Progenitor cell of endocrine pancreas (in vitro differentiated cells): Measurements from ENCODE around the gene TOR2A. TPM values are rescaled to one million over a fixed set of nuclear protein-coding genes. Genes with fewer than 3 reads are reported as not detected.

Source experiments
- DNase-seq: peaks from one replicate; pipeline ENCODE4 v3.0.0; 2021; ENCODE audit warnings: low spot score; ENCODE audit not compliant: unreplicated experiment
- H3K27ac Mint-ChIP-seq: 2 replicates; pipeline ENCODE4 v1.8.0; 2021; ENCODE audit warnings: mild to moderate bottlenecking, moderate library complexity, mixed read lengths
- H3K27me3 Mint-ChIP-seq: 2 replicates; pipeline ENCODE4 v1.8.0; 2021; ENCODE audit warnings: mixed read lengths
- H3K36me3 Mint-ChIP-seq: 2 replicates; pipeline ENCODE4 v1.8.0; 2022; ENCODE audit warnings: mixed read lengths; ENCODE audit not compliant: insufficient read depth
- H3K4me1 Mint-ChIP-seq: 2 replicates; pipeline ENCODE4 v1.8.0; 2021; ENCODE audit warnings: low read depth, mixed read lengths
- H3K4me3 Mint-ChIP-seq: 2 replicates; pipeline ENCODE4 v1.8.0; 2021; ENCODE audit warnings: low read depth, mild to moderate bottlenecking, moderate library complexity, mixed read lengths
- H3K9me3 Mint-ChIP-seq: 2 replicates; pipeline ENCODE4 v1.8.0; 2021; ENCODE audit warnings: low read depth, mixed read lengths
- total RNA-seq: library from RNA; stranded (reverse); gene quantifications from 2 replicates; pipeline ENCODE4 v1.2.1, GENCODE V29; 2021
- TF ChIP-seq, protein P1 (sequence below): fragments of 200-600 bp; sonication (generic); IDR thresholded peaks from one replicate; pipeline ENCODE4 v1.5.0; 2021; ENCODE audit warnings: antibody characterized with exemption, mild to moderate bottlenecking; ENCODE audit not compliant: unreplicated experiment

TOR2A gene
- total RNA-seq, 1 donor from 2014 or later = 24.2 TPM

DNA sequence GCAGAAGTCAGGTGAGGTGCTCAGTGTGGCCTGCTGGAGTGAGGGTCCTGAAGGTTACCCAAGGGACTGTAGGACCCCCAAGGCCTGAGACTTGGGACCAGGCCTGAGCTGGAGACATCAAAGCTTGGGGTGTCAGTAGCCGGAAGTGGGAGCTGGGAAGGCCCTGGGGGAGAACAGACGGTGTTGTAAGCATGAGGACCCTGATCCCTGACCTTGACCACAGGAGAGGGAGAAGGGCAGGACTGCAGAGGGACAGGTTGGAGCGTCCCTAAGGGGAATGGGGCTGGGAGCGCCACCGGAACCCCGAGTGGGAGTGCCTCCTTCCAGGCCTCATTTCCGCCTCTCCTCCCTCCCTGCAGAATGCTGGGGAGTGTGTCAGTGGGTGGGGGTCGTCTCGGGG lies 18.7 kb downstream of the TOR2A start:
- Mint-ChIP-seq H3K9me3 (no peaks in the 10 kb centered on the region), H3K4me3 (peak overlapping the region; percentile 94), H3K27me3 (peaks cover 4% of the 10 kb centered on the region), H3K36me3 (no peaks in the 10 kb centered on the region), H3K27ac (no peak overlapping the region), H3K4me1 (peaks cover 9% of the 10 kb centered on the region)
- TF ChIP-seq, protein P1, sequence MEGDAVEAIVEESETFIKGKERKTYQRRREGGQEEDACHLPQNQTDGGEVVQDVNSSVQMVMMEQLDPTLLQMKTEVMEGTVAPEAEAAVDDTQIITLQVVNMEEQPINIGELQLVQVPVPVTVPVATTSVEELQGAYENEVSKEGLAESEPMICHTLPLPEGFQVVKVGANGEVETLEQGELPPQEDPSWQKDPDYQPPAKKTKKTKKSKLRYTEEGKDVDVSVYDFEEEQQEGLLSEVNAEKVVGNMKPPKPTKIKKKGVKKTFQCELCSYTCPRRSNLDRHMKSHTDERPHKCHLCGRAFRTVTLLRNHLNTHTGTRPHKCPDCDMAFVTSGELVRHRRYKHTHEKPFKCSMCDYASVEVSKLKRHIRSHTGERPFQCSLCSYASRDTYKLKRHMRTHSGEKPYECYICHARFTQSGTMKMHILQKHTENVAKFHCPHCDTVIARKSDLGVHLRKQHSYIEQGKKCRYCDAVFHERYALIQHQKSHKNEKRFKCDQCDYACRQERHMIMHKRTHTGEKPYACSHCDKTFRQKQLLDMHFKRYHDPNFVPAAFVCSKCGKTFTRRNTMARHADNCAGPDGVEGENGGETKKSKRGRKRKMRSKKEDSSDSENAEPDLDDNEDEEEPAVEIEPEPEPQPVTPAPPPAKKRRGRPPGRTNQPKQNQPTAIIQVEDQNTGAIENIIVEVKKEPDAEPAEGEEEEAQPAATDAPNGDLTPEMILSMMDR = no peak
- no peak for DNase-seq

DNA sequence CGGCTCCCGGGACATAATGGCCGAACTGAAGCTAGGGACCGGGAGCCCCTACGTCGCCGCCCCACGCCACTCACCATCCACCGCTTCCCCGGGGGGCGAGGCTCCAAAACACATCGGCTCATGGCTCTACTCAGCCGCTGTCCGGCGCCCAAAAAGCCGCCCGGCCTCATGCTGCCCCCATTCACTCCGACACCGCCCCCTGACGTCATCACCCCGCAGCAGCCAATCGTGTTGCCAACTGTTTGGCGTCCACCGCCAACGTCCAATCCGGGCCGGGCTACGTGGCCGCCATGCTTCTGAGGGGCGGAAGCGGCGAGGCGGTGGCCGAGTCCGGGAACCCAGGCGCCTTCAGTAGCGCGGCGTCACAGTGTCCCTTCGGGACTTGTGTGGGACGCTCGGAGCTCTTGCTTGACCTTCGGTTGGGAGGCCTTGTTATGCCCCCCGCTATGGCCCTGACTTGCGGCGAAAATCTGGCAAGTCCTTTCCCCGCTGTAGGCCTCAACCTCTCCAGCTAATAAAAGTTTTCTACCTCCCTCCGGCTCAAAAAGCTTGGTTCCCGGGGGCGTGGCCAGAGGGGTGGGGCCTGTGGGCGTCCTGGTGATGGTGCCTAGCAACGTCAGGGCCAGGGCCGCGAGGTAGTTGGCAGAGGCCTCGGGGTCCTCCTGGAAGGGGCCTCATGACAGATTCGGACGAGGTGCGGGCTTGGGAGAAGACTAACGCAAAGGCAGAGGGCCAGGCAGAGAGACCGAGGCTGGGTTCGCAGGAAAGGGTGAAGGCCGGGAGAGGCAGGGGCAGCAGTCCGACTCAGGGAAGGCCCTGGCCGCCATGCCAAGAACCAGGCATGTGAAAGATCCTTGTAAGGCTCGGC lies 19.4 kb downstream of the TOR2A start, which contains the start of the genes PTRH1 and TTC16:
Gene PTRH1, minus strand, starts transcription at position 194 of the 868 bp plus-strand sequence. Its CDS starts 24 bp downstream, at position 170.
Gene TTC16, plus strand, starts transcription at position 610 of the 868 bp plus-strand sequence. Its CDS starts 67 bp downstream, at position 677.
- no peaks in the 10 kb centered on the region for H3K9me3 Mint-ChIP-seq
- H3K27me3 Mint-ChIP-seq = peaks cover 4% of the 10 kb centered on the region
- TF ChIP-seq, protein P1 = no peak
- H3K27ac Mint-ChIP-seq = peak within 1 kb of the TSS; percentile 92
- H3K4me3 Mint-ChIP-seq = peak within 1 kb of the TSS; percentile 94
- H3K4me1 Mint-ChIP-seq = peaks cover 9% of the 10 kb centered on the region
- DNase-seq = peak; percentile 94
- H3K36me3 Mint-ChIP-seq = no peaks in the 10 kb centered on the region

DNA sequence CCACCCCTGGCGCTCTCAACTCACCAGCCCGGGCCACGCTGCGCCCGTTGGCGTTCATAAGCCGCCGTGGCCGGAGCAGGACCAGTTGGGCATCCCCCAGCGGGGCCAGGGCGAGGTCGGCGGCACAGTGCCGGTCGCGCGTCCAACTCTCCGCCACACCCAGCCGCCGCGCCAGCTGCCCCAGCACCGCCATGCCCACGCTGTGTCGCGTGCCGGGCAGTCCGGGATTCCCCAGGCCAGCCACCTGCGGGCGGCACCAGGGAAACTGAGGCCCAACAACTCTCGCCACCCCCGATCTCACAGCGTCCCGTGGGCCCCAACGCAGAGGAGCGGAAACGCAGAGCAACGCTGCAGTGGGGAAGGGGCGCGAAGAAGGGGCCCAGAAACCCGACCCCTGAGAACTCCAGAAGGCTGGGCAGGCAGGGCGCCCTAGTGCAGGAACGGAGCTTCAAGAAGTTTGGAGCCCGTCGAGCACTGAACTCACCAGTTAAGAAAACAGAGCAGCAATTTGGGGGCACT lies 20.1 kb downstream of the TOR2A start:
- Mint-ChIP-seq H3K27ac (peak overlapping the region; percentile 92), H3K4me3 (peak overlapping the region; percentile 94), H3K36me3 (no peaks in the 10 kb centered on the region), H3K9me3 (no peaks in the 10 kb centered on the region), H3K4me1 (peaks cover 9% of the 10 kb centered on the region), H3K27me3 (peaks cover 4% of the 10 kb centered on the region)
- TF ChIP-seq, protein P1 = no peak
- DNase-seq = no peak

DNA sequence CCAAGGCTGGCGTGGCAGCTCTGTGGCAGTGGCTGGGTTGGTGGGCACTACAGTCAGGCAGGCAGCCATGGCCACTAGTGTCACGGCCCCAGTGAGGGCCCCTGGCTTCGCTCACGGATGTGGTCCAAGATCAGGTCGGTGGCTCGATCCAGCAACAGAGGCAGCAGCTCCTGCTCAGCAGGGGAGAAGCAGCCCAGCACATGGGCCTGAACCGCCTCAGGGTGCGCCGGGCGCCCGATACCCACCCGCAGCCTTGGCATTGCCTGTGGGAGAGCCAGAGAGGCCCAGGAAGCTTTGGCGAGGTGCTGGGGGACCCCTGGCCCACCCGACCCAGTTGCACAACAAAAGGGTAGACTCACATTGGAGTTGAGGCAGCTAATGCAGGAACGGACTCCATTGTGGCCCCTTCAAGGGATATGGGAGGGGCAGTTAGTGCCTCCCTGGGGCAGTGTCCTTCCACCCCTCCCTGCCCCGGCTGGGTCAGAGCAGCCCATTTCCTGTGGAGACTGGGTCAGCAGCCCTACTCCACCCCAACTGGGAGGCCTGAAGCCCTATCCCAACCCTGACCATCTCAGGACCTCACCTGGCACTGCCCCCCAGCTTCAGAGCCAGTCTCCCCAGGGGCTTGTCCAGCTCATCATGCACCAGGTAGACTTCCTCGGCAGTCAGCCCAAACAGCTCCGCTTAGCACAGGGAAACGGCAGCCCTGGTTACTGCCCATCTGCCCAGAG lies 20.9 kb downstream of the TOR2A start:
- no peaks in the 10 kb centered on the region for H3K27me3 Mint-ChIP-seq
- no peak overlapping the region for H3K27ac Mint-ChIP-seq
- peaks cover 9% of the 10 kb centered on the region for H3K4me1 Mint-ChIP-seq
- no peak for DNase-seq
- H3K36me3 Mint-ChIP-seq = no peaks in the 10 kb centered on the region
- H3K9me3 Mint-ChIP-seq = no peaks in the 10 kb centered on the region
- TF ChIP-seq, protein P1 = no peak
- H3K4me3 Mint-ChIP-seq = peak overlapping the region; percentile 66

- H3K4me1 Mint-ChIP-seq = peaks cover 9% of the 10 kb centered on the region
- no peaks in the 10 kb centered on the region for H3K9me3 Mint-ChIP-seq
- no peaks in the 10 kb centered on the region for H3K36me3 Mint-ChIP-seq
- no peak overlapping the region for H3K27ac Mint-ChIP-seq
- TF ChIP-seq, protein P1 = no peak
- DNase-seq = no peak
- no peaks in the 10 kb centered on the region for H3K27me3 Mint-ChIP-seq
- H3K4me3 Mint-ChIP-seq = no peak overlapping the region
These were observed 22.2 kb downstream of the TOR2A start for GRCh38 chr9:127712867-127713266.
